H9 (cell line): ENCODE results near the gene SAMD15. TPM values are rescaled to one million over a fixed set of nuclear protein-coding genes. Genes with fewer than 3 reads are reported as not detected.

Source experiments
- DNase-seq: peaks from one replicate; pipeline ENCODE4 v3.0.0-alpha.2; 2017
- H2AFZ ChIP-seq: one replicate; pipeline ENCODE4 v1.6.1; 2013; ENCODE audit warnings: mild to moderate bottlenecking, low read length, control low read depth, moderate library complexity
- H2AK5ac ChIP-seq: 2 replicates; pipeline ENCODE4 v1.6.1; 2013; ENCODE audit warnings: low read length, control low read depth, mixed read lengths; ENCODE audit not compliant: insufficient read length
- H2BK120ac ChIP-seq: one replicate; pipeline ENCODE4 v1.6.1; 2013; ENCODE audit warnings: low read depth, mild to moderate bottlenecking, low read length, control low read depth, inconsistent platforms; ENCODE audit not compliant: poor library complexity, severe bottlenecking
- H2BK12ac ChIP-seq: 2 replicates; pipeline ENCODE4 v1.6.1; 2013; ENCODE audit warnings: low read length, control low read depth, mixed read lengths, low read depth; ENCODE audit not compliant: insufficient read length
- H2BK15ac ChIP-seq: 2 replicates; pipeline ENCODE4 v1.6.1; 2013; ENCODE audit warnings: low read depth, low read length, control low read depth
- H2BK20ac ChIP-seq: one replicate; pipeline ENCODE4 v1.6.1; 2013; ENCODE audit warnings: low read depth, mild to moderate bottlenecking, low read length, control low read depth, inconsistent platforms; ENCODE audit not compliant: poor library complexity, severe bottlenecking
- H2BK5ac ChIP-seq: 2 replicates; pipeline ENCODE4 v1.6.1; 2013; ENCODE audit warnings: low read length, control low read depth, mixed read lengths; ENCODE audit not compliant: insufficient read length
- H3K14ac ChIP-seq: 2 replicates; pipeline ENCODE4 v1.6.1; 2013; ENCODE audit warnings: low read length, control low read depth; ENCODE audit not compliant: insufficient read depth
- H3K18ac ChIP-seq: 2 replicates; pipeline ENCODE4 v1.6.1; 2013; ENCODE audit warnings: low read depth, mild to moderate bottlenecking, mixed read lengths, low read length, control low read depth; ENCODE audit not compliant: insufficient read length
- H3K23ac ChIP-seq: 2 replicates; pipeline ENCODE4 v1.6.1; 2013; ENCODE audit warnings: low read length, control low read depth, mixed read lengths, low read depth; ENCODE audit not compliant: insufficient read length
- H3K23me2 ChIP-seq: 2 replicates; pipeline ENCODE4 v1.6.1; 2013; ENCODE audit warnings: low read depth, mild to moderate bottlenecking, mixed read lengths, low read length, control low read depth; ENCODE audit not compliant: insufficient read length, poor library complexity, severe bottlenecking
- H3K27ac ChIP-seq: 2 replicates; pipeline ENCODE4 v1.5.1; 2013; ENCODE audit warnings: low read length, control low read depth, mixed read lengths, low read depth; ENCODE audit not compliant: insufficient read length
- H3K27me3 ChIP-seq: 2 replicates; pipeline ENCODE4 v1.6.1; 2013; ENCODE audit warnings: low read length, control low read depth, inconsistent platforms; ENCODE audit not compliant: insufficient read depth
- H3K4ac ChIP-seq: 2 replicates; pipeline ENCODE4 v1.6.1; 2013; ENCODE audit warnings: low read depth, mild to moderate bottlenecking, control low read depth, inconsistent platforms, low read length, moderate library complexity
- H3K4me1 ChIP-seq: 2 replicates; pipeline ENCODE4 v1.6.1; 2013; ENCODE audit warnings: low read length, control low read depth, inconsistent platforms; ENCODE audit not compliant: insufficient read depth
- H3K4me2 ChIP-seq: 2 replicates; pipeline ENCODE4 v1.6.1; 2013; ENCODE audit warnings: low read length, control low read depth, mixed read lengths; ENCODE audit not compliant: insufficient read length, insufficient read depth
- H3K56ac ChIP-seq: 2 replicates; pipeline ENCODE4 v1.6.1; 2013; ENCODE audit warnings: low read depth, mild to moderate bottlenecking, mixed read lengths, low read length, control low read depth; ENCODE audit not compliant: insufficient read length
- H3K79me1 ChIP-seq: 2 replicates; pipeline ENCODE4 v1.6.1; 2013; ENCODE audit warnings: low read depth, mild to moderate bottlenecking, moderate library complexity, low read length, control low read depth, inconsistent platforms; ENCODE audit not compliant: insufficient read depth, poor library complexity, severe bottlenecking
- H3K79me2 ChIP-seq: 2 replicates; pipeline ENCODE4 v1.6.1; 2013; ENCODE audit warnings: low read length, control low read depth, inconsistent platforms; ENCODE audit not compliant: insufficient read depth
- H3K9ac ChIP-seq: 2 replicates; pipeline ENCODE4 v1.6.1; 2013; ENCODE audit warnings: low read length, control low read depth, mixed read lengths; ENCODE audit not compliant: insufficient read length; ENCODE audit errors: extremely low read depth
- H3K9me3 ChIP-seq: one replicate; pipeline ENCODE4 v1.6.1; 2013; ENCODE audit warnings: low read depth, low read length, inconsistent platforms; ENCODE audit not compliant: control insufficient read depth
- H3T11ph ChIP-seq: one replicate; pipeline ENCODE4 v1.6.1; 2013; ENCODE audit warnings: mild to moderate bottlenecking, low read length, control low read depth, inconsistent platforms
- H4K20me1 ChIP-seq: one replicate; pipeline ENCODE4 v1.6.1; 2013; ENCODE audit not compliant: control insufficient read depth, insufficient read length, insufficient read depth
- H4K5ac ChIP-seq: 2 replicates; pipeline ENCODE4 v1.6.1; 2013; ENCODE audit warnings: low read depth, mild to moderate bottlenecking, mixed read lengths, low read length, control low read depth; ENCODE audit not compliant: insufficient read length
- H4K8ac ChIP-seq: replicated peaks from 2 replicates; pipeline ENCODE4 v1.6.1; 2013; ENCODE audit warnings: low read length, control low read depth, mixed read lengths, low read depth; ENCODE audit not compliant: insufficient read length
- H4K91ac ChIP-seq: 2 replicates; pipeline ENCODE4 v1.6.1; 2013; ENCODE audit warnings: low read depth, mild to moderate bottlenecking, moderate library complexity, mixed read lengths, low read length, control low read depth; ENCODE audit not compliant: insufficient read length
- H3K27ac Mint-ChIP-seq, 3 experiments: 2 replicates in 2 of 3; 3 replicates in 1 of 3; pipeline ENCODE4 v1.8.0; 2020 to 2021; ENCODE audit warnings: mixed read lengths in 3 of 3, mild to moderate bottlenecking in 1 of 3, moderate library complexity in 1 of 3
- H3K27me3 Mint-ChIP-seq: 2 replicates; pipeline ENCODE4 v1.8.0; 2021; ENCODE audit warnings: low read depth, mild to moderate bottlenecking, moderate library complexity, mixed read lengths
- H3K36me3 Mint-ChIP-seq, 3 experiments: 2 replicates in 2 of 3; 3 replicates in 1 of 3; pipeline ENCODE4 v1.8.0; 2020 to 2021; ENCODE audit warnings: low read depth in 3 of 3, mixed read lengths in 3 of 3; ENCODE audit not compliant: insufficient read depth in 1 of 3
- H3K4me1 Mint-ChIP-seq, 2 experiments: 2 replicates each; pipeline ENCODE4 v1.8.0; 2020; ENCODE audit warnings: mixed read lengths in 2 of 2
- H3K4me3 Mint-ChIP-seq, 2 experiments: 2 replicates in 1 of 2; 3 replicates in 1 of 2; pipeline ENCODE4 v1.8.0; 2020 to 2021; ENCODE audit warnings: mild to moderate bottlenecking in 2 of 2, mixed read lengths in 2 of 2, moderate library complexity in 1 of 2
- H3K9me3 Mint-ChIP-seq, 2 experiments: 2 replicates in 1 of 2; 3 replicates in 1 of 2; pipeline ENCODE4 v1.8.0; 2020; ENCODE audit warnings: mild to moderate bottlenecking in 2 of 2, mixed read lengths in 2 of 2, moderate library complexity in 1 of 2
- WGBS: extraction: QIAGEN DNeasy Blood & Tissue Kit; methylation state at CpG from one replicate; pipeline ENCODE4 v1.1.7; 2013; ENCODE audit warnings: missing lambda C conversion rate, low lambda C conversion rate, mixed read lengths; ENCODE audit not compliant: insufficient read length; ENCODE audit errors: extremely low coverage; 5-methylcytosine and 5-hydroxymethylcytosine counted together
- total RNA-seq: library from RNA; stranded (reverse); gene quantifications from 2 replicates; pipeline ENCODE4 v1.2.1, GENCODE V29; 2021
- TF ChIP-seq, protein P1 (sequence below): fragments of 200-600 bp; sonication (generic); conservative IDR thresholded peaks from 3 replicates; pipeline ENCODE4 v1.8.0; 2021; ENCODE audit warnings: antibody characterized with exemption, mild to moderate bottlenecking

Gene SAMD15
- total RNA-seq, 1 experiment from 2014 or later: 1.1 TPM

DNA sequence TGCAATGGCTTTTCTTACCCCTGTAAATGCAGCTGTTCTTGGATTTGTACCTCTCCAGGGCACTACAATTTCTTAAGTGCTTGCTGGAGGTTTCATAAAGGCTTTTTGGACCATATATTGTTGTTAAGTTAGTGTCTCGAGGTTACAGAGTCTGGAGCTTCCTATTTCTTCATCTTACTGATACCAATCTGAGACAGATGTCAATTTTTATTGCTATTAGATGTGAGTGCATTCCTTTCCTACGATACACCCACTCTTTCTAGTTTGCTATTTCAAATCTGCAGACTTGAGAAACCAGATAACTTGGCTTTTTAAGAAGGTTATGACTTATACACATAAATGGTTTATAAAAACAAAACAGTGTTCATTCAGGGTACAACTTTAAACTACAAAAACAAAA lies 44.0 kb downstream of the SAMD15 start:
- no peak overlapping the region for H3K23ac ChIP-seq
- no peak overlapping the region for H3K56ac ChIP-seq
- no peak overlapping the region for H3K4me2 ChIP-seq
- TF ChIP-seq, protein P1, sequence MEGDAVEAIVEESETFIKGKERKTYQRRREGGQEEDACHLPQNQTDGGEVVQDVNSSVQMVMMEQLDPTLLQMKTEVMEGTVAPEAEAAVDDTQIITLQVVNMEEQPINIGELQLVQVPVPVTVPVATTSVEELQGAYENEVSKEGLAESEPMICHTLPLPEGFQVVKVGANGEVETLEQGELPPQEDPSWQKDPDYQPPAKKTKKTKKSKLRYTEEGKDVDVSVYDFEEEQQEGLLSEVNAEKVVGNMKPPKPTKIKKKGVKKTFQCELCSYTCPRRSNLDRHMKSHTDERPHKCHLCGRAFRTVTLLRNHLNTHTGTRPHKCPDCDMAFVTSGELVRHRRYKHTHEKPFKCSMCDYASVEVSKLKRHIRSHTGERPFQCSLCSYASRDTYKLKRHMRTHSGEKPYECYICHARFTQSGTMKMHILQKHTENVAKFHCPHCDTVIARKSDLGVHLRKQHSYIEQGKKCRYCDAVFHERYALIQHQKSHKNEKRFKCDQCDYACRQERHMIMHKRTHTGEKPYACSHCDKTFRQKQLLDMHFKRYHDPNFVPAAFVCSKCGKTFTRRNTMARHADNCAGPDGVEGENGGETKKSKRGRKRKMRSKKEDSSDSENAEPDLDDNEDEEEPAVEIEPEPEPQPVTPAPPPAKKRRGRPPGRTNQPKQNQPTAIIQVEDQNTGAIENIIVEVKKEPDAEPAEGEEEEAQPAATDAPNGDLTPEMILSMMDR: no peak
- no peaks in the 10 kb centered on the region for H3K9me3 ChIP-seq
- no peak overlapping the region for H3K14ac ChIP-seq
- H2BK20ac ChIP-seq: no peak overlapping the region
- H3K9ac ChIP-seq: no peak overlapping the region
- no peak overlapping the region for H4K91ac ChIP-seq
- no peak overlapping the region for H2BK120ac ChIP-seq
- H3K27ac Mint-ChIP-seq: no peak overlapping the region
- H4K8ac ChIP-seq: no peak overlapping the region
- H3K36me3 Mint-ChIP-seq: peaks cover 15 to 54% (median 42%) of the 10 kb centered on the region in 3 experiments
- no peak overlapping the region for H3T11ph ChIP-seq
- H4K20me1 ChIP-seq: no peaks in the 10 kb centered on the region
- H3K79me1 ChIP-seq: no peaks in the 10 kb centered on the region
- WGBS: no CpG with 5 or more reads among the region's 2 CpGs
- no peak for DNase-seq
- no peak overlapping the region for H3K27ac ChIP-seq
- H3K79me2 ChIP-seq: no peaks in the 10 kb centered on the region
- no peaks in the 10 kb centered on the region for H3K27me3 ChIP-seq
- H3K4me1 ChIP-seq: no peaks in the 10 kb centered on the region; the same call in 1 of the 2 replicates
- H4K5ac ChIP-seq: no peak overlapping the region
- no peak overlapping the region for H3K4ac ChIP-seq
- no peak overlapping the region for H2BK5ac ChIP-seq
- H2AK5ac ChIP-seq: no peak overlapping the region
- H2AFZ ChIP-seq: no peak overlapping the region
- H2BK15ac ChIP-seq: no peak overlapping the region
- peaks cover 9% of the 10 kb centered on the region in 2 experiments for H3K4me1 Mint-ChIP-seq
- H3K23me2 ChIP-seq: no peaks in the 10 kb centered on the region
- H3K9me3 Mint-ChIP-seq: peaks cover 22 to 25% of the 10 kb centered on the region in 2 experiments
- H3K27me3 Mint-ChIP-seq: no peaks in the 10 kb centered on the region
- H3K4me3 Mint-ChIP-seq: no peak overlapping the region
- no peak overlapping the region for H3K18ac ChIP-seq
- no peak overlapping the region for H2BK12ac ChIP-seq
